GM12892 (cell line): ENCODE results near the gene ONECUT2.

Experiments
- DNase-seq: peaks from one replicate; pipeline ENCODE4 v3.0.0; 2011; ENCODE audit not compliant: insufficient read length
- FAIRE-seq: peaks from 2 replicates; lab custom pipeline; 2011; peaks lifted over from hg19 to GRCh38; lab: Jason Lieb, UNC
- POLR2A ChIP-seq: IDR thresholded peaks from 2 replicates; pipeline ENCODE4 v1.6.1; 2011; ENCODE audit warnings: low read depth, low read length, control low read depth
- POLR2AphosphoS5 ChIP-seq: IDR thresholded peaks from 2 replicates; pipeline ENCODE4 v1.6.1; 2011; ENCODE audit warnings: low read depth, low read length, control low read depth
- TAF1 ChIP-seq: IDR thresholded peaks from 2 replicates; pipeline ENCODE4 v1.6.1; 2011; ENCODE audit warnings: low read depth, mild to moderate bottlenecking, control low read depth, low read length, borderline replicate concordance

ONECUT2 gene

GRCh38 chr18:57441071-57441794 lies 6.1 kb downstream of the ONECUT2 start:
- no peak for FAIRE-seq
- no peak for DNase-seq
- TF ChIP-seq POLR2A, result no peak

GRCh38 chr18:57443247-57443646 lies 8.1 kb downstream of the ONECUT2 start:
- no peak for DNase-seq
- FAIRE-seq, result no peak
- TF ChIP-seq POLR2A (no peak), POLR2AphosphoS5 (no peak), TAF1 (no peak)

- FAIRE-seq (no peak), DNase-seq (no peak)
- TF ChIP-seq POLR2AphosphoS5, result no peak
- TF ChIP-seq POLR2A, result no peak
- TF ChIP-seq TAF1, result no peak
Measured at GRCh38 chr18:57443702-57444101, 8.5 kb downstream of the ONECUT2 start.

- TF ChIP-seq POLR2A (no peak), POLR2AphosphoS5 (no peak), TAF1 (no peak)
- FAIRE-seq (no peak), DNase-seq (no peak)
Measured at GRCh38 chr18:57444301-57444759, 9.2 kb downstream of the ONECUT2 start.

GRCh38 chr18:57445488-57446319 lies 10.5 kb downstream of the ONECUT2 start:
- TF ChIP-seq POLR2AphosphoS5, result no peak
- TF ChIP-seq TAF1, result no peak
- TF ChIP-seq POLR2A, result no peak
- no peak for FAIRE-seq
- DNase-seq, result no peak

- FAIRE-seq (no peak), DNase-seq (no peak)
- TF ChIP-seq POLR2AphosphoS5, result no peak
- TF ChIP-seq POLR2A, result no peak
Measured at GRCh38 chr18:57446322-57446721, 11.1 kb downstream of the ONECUT2 start.

- DNase-seq, result no peak
- FAIRE-seq, result no peak
- TF ChIP-seq TAF1, result no peak
- no peak for TF ChIP-seq POLR2A
- no peak for TF ChIP-seq POLR2AphosphoS5
Measured at GRCh38 chr18:57447154-57447621, 12.0 kb downstream of the ONECUT2 start.

- TF ChIP-seq POLR2A (no peak), POLR2AphosphoS5 (no peak), TAF1 (no peak)
- no peak for FAIRE-seq
- DNase-seq, result no peak
Measured at GRCh38 chr18:57455576-57456129, 20.5 kb downstream of the ONECUT2 start.

- no peak for DNase-seq
- TF ChIP-seq TAF1 (no peak), POLR2A (no peak), POLR2AphosphoS5 (no peak)
- FAIRE-seq, result no peak
Measured at GRCh38 chr18:57461652-57462269, 26.6 kb downstream of the ONECUT2 start.

GRCh38 chr18:57466307-57466706 lies 31.1 kb downstream of the ONECUT2 start:
- TF ChIP-seq TAF1 (no peak), POLR2A (no peak), POLR2AphosphoS5 (no peak)
- DNase-seq (no peak), FAIRE-seq (no peak)

- DNase-seq, result no peak
- FAIRE-seq, result no peak
- TF ChIP-seq POLR2A, result no peak
- TF ChIP-seq TAF1, result no peak
- no peak for TF ChIP-seq POLR2AphosphoS5
Measured at GRCh38 chr18:57466745-57467409, 31.7 kb downstream of the ONECUT2 start.
